GM23338 (cell line): Measurements from ENCODE around the gene RNF150. TPM values are rescaled to one million over a fixed set of nuclear protein-coding genes. Genes with fewer than 3 reads are reported as not detected.

Experiments
- ATAC-seq: fragments of 200-7000 bp; cut with Tn5 transposase; 3 replicates; pipeline ENCODE4 v1.9.1; 2020
- DNase-seq: peaks from one replicate; pipeline ENCODE4 v3.0.0-alpha.2; 2015; ENCODE audit warnings: low spot score
- H2AFZ ChIP-seq: fragments of 200-600 bp; sonication (generic); 2 replicates; pipeline ENCODE4 v1.8.0; 2016; ENCODE audit warnings: antibody characterized with exemption, mild to moderate bottlenecking, moderate library complexity
- H3F3A ChIP-seq: fragments of 200-600 bp; sonication (generic); replicated peaks from 2 replicates; pipeline ENCODE4 v1.8.0; 2017; ENCODE audit warnings: antibody characterized with exemption, mixed run types, low read depth
- H3K27ac ChIP-seq: fragments of 200-600 bp; sonication (generic); 2 replicates; pipeline ENCODE4 v1.6.1; 2016; ENCODE audit warnings: low read depth
- H3K27me3 ChIP-seq: fragments of 200-600 bp; sonication (generic); 2 replicates; pipeline ENCODE4 v1.8.0; 2016; ENCODE audit warnings: mild to moderate bottlenecking, mixed run types, moderate library complexity; ENCODE audit not compliant: insufficient read depth
- H3K36me3 ChIP-seq: fragments of 200-600 bp; sonication (generic); 2 replicates; pipeline ENCODE4 v1.8.0; 2016; ENCODE audit warnings: mild to moderate bottlenecking; ENCODE audit not compliant: insufficient read depth
- H3K4me1 ChIP-seq: fragments of 200-600 bp; sonication (generic); 2 replicates; pipeline ENCODE4 v1.8.0; 2016; ENCODE audit warnings: mild to moderate bottlenecking, moderate library complexity; ENCODE audit not compliant: insufficient read depth
- H3K4me2 ChIP-seq: fragments of 200-600 bp; sonication (generic); 2 replicates; pipeline ENCODE4 v1.7.1; 2017; ENCODE audit warnings: mixed run types
- H3K4me3 ChIP-seq: fragments of 200-600 bp; sonication (generic); 2 replicates; pipeline ENCODE4 v1.6.1; 2016; ENCODE audit warnings: mixed run types
- H3K79me2 ChIP-seq: fragments of 200-600 bp; sonication (generic); replicated peaks from 2 replicates; pipeline ENCODE4 v1.8.0; 2017; ENCODE audit warnings: mild to moderate bottlenecking; ENCODE audit not compliant: insufficient read depth
- H3K9me2 ChIP-seq: fragments of 200-600 bp; sonication (generic); 2 replicates; pipeline ENCODE4 v1.8.0; 2017; ENCODE audit not compliant: insufficient read depth
- H4K20me1 ChIP-seq: fragments of 200-600 bp; sonication (generic); replicated peaks from 2 replicates; pipeline ENCODE4 v1.8.0; 2017; ENCODE audit warnings: mild to moderate bottlenecking; ENCODE audit not compliant: insufficient read depth
- H3K27ac Mint-ChIP-seq: 2 replicates; pipeline ENCODE4 v1.8.0; 2020; ENCODE audit warnings: inconsistent platforms, mild to moderate bottlenecking, moderate library complexity, mixed read lengths
- H3K27me3 Mint-ChIP-seq: 3 replicates; pipeline ENCODE4 v1.8.0; 2022; ENCODE audit warnings: low read depth, mild to moderate bottlenecking, moderate library complexity, mixed read lengths, inconsistent platforms; ENCODE audit not compliant: insufficient read depth, poor library complexity
- H3K36me3 Mint-ChIP-seq: 3 replicates; pipeline ENCODE4 v1.8.0; 2021; ENCODE audit warnings: low read depth, mild to moderate bottlenecking, inconsistent platforms, moderate library complexity, mixed read lengths
- H3K4me1 Mint-ChIP-seq: 3 replicates; pipeline ENCODE4 v1.8.0; 2020; ENCODE audit warnings: mild to moderate bottlenecking, inconsistent platforms, mixed read lengths
- H3K4me3 Mint-ChIP-seq: 3 replicates; pipeline ENCODE4 v1.8.0; 2021; ENCODE audit warnings: moderate library complexity, mild to moderate bottlenecking, inconsistent platforms, mixed read lengths
- H3K9me3 Mint-ChIP-seq: 3 replicates; pipeline ENCODE4 v1.8.0; 2020; ENCODE audit warnings: moderate library complexity, mild to moderate bottlenecking, inconsistent platforms, mixed read lengths
- CREB1 ChIP-seq: fragments of 250-450 bp; sonication (Bioruptor Pico); IDR thresholded peaks from 2 replicates; pipeline ENCODE4 v1.5.0; 2020; ENCODE audit warnings: low read depth, mild to moderate bottlenecking, moderate library complexity
- EZH2 ChIP-seq: fragments of 200-600 bp; sonication (generic); IDR thresholded peaks from one replicate; pipeline ENCODE4 v1.8.0; 2017; ENCODE audit warnings: antibody characterized with exemption, mild to moderate bottlenecking, low read depth; ENCODE audit not compliant: unreplicated experiment
- EZH2phosphoT487 ChIP-seq: fragments of 200-600 bp; sonication (generic); IDR thresholded peaks from one replicate; pipeline ENCODE4 v1.8.1; 2018; ENCODE audit warnings: antibody characterized with exemption; ENCODE audit not compliant: unreplicated experiment
- JUNB ChIP-seq: IDR thresholded peaks from one replicate; pipeline ENCODE4 v1.6.1; 2016; ENCODE audit warnings: antibody characterized with exemption; ENCODE audit not compliant: unreplicated experiment
- NANOG ChIP-seq: IDR thresholded peaks from 2 replicates; pipeline ENCODE4 v1.6.1; 2016; ENCODE audit warnings: antibody characterized with exemption, borderline replicate concordance
- POLR2AphosphoS5 ChIP-seq: IDR thresholded peaks from 2 replicates; pipeline ENCODE4 v1.6.1; 2016; ENCODE audit warnings: antibody characterized with exemption, low read depth
- REST ChIP-seq: IDR thresholded peaks from one replicate; pipeline ENCODE4 v1.6.1; 2018; ENCODE audit warnings: antibody characterized with exemption; ENCODE audit not compliant: unreplicated experiment
- STAT1 ChIP-seq: IDR thresholded peaks from one replicate; pipeline ENCODE4 v1.6.1; 2016; ENCODE audit warnings: antibody characterized with exemption; ENCODE audit not compliant: unreplicated experiment
- ZNF114 ChIP-seq: fragments of 250-450 bp; sonication (Bioruptor Pico); IDR thresholded peaks from 2 replicates; pipeline ENCODE4 v1.5.0; 2020; ENCODE audit warnings: mild to moderate bottlenecking, moderate library complexity
- ZNF331 ChIP-seq: fragments of 250-450 bp; sonication (Bioruptor Pico); IDR thresholded peaks from 2 replicates; pipeline ENCODE4 v1.5.0; 2020; ENCODE audit warnings: low read depth, mild to moderate bottlenecking, moderate library complexity
- polyA plus RNA-seq: library from polyadenylated mRNA; unstranded; fragments of >200 nt; fragmentation: Nextera tagmentation; extraction: Ambion mirVana; gene quantifications from 2 replicates; pipeline ENCODE4 v1.2.1, GENCODE V29; 2016
- total RNA-seq: library from RNA; depleted of rRNA; stranded (reverse); fragments of >200 nt; shearing (Covaris generic); gene quantifications from 2 replicates; pipeline ENCODE4 v1.2.3, GENCODE V29; 2014
- TF ChIP-seq, protein P1 (sequence below): fragments of 250-450 bp; sonication (Bioruptor Pico); IDR thresholded peaks from 2 replicates; pipeline ENCODE4 v1.5.0; 2020; ENCODE audit warnings: mild to moderate bottlenecking, moderate library complexity
- TF ChIP-seq, protein P2 (sequence below): IDR thresholded peaks from 2 replicates; pipeline ENCODE4 v1.6.1; 2016; ENCODE audit warnings: antibody characterized with exemption
- TF ChIP-seq, protein P3 (sequence below), 2 experiments: fragments of 200-600 bp in 1 of 2; sonication (generic) in 1 of 2; conservative IDR thresholded peaks; 2 replicates each; pipeline versions ENCODE4 v1.5.1 to v1.6.1; 2016 to 2017; ENCODE audit warnings: antibody characterized with exemption in 2 of 2, low read depth in 2 of 2, mild to moderate bottlenecking in 2 of 2, moderate library complexity in 1 of 2

RNF150 gene
- total and polyA plus RNA-seq, 2 experiments from 2014 or later, result 1.3 to 6.1 TPM

DNA sequence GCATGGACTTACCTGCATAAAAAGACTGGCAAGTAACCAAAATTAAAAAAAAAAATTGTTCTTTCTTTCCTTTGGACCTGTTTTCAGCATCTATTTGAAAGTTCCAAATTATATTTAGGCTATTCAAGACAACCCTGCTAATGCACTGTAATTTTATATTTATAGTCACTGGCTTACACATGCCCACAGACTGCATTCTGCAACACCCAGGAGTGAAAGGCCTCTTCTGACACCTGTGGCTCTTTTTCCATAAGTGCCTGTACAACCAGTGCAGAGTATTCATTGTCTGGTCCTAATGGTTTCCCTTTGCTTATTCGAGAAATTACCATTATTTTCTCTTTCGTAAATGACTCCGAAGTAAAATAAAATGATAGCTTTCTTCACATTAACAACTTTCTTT is 143.3 kb downstream of the RNF150 start:
- Histone ChIP-seq H2AFZ (no peak overlapping the region), H3K4me1 (peaks cover 5% of the 10 kb centered on the region), H3K27me3 (no peaks in the 10 kb centered on the region), H4K20me1 (no peaks in the 10 kb centered on the region), H3K27ac (no peak overlapping the region), H3K79me2 (no peaks in the 10 kb centered on the region), H3K4me3 (no peak overlapping the region), H3K9me2 (no peaks in the 10 kb centered on the region), H3F3A (no peaks in the 10 kb centered on the region), H3K36me3 (no peaks in the 10 kb centered on the region), H3K4me2 (no peak overlapping the region)
- TF ChIP-seq REST (no peak), EZH2 (no peak), STAT1 (no peak), POLR2AphosphoS5 (no peak), CREB1 (CRISPR knock-in tag) (no peak), EZH2phosphoT487 (no peak), ZNF114 (CRISPR knock-in tag) (no peak), ZNF331 (no peak), JUNB (no peak), NANOG (no peak)
- TF ChIP-seq, protein P1, sequence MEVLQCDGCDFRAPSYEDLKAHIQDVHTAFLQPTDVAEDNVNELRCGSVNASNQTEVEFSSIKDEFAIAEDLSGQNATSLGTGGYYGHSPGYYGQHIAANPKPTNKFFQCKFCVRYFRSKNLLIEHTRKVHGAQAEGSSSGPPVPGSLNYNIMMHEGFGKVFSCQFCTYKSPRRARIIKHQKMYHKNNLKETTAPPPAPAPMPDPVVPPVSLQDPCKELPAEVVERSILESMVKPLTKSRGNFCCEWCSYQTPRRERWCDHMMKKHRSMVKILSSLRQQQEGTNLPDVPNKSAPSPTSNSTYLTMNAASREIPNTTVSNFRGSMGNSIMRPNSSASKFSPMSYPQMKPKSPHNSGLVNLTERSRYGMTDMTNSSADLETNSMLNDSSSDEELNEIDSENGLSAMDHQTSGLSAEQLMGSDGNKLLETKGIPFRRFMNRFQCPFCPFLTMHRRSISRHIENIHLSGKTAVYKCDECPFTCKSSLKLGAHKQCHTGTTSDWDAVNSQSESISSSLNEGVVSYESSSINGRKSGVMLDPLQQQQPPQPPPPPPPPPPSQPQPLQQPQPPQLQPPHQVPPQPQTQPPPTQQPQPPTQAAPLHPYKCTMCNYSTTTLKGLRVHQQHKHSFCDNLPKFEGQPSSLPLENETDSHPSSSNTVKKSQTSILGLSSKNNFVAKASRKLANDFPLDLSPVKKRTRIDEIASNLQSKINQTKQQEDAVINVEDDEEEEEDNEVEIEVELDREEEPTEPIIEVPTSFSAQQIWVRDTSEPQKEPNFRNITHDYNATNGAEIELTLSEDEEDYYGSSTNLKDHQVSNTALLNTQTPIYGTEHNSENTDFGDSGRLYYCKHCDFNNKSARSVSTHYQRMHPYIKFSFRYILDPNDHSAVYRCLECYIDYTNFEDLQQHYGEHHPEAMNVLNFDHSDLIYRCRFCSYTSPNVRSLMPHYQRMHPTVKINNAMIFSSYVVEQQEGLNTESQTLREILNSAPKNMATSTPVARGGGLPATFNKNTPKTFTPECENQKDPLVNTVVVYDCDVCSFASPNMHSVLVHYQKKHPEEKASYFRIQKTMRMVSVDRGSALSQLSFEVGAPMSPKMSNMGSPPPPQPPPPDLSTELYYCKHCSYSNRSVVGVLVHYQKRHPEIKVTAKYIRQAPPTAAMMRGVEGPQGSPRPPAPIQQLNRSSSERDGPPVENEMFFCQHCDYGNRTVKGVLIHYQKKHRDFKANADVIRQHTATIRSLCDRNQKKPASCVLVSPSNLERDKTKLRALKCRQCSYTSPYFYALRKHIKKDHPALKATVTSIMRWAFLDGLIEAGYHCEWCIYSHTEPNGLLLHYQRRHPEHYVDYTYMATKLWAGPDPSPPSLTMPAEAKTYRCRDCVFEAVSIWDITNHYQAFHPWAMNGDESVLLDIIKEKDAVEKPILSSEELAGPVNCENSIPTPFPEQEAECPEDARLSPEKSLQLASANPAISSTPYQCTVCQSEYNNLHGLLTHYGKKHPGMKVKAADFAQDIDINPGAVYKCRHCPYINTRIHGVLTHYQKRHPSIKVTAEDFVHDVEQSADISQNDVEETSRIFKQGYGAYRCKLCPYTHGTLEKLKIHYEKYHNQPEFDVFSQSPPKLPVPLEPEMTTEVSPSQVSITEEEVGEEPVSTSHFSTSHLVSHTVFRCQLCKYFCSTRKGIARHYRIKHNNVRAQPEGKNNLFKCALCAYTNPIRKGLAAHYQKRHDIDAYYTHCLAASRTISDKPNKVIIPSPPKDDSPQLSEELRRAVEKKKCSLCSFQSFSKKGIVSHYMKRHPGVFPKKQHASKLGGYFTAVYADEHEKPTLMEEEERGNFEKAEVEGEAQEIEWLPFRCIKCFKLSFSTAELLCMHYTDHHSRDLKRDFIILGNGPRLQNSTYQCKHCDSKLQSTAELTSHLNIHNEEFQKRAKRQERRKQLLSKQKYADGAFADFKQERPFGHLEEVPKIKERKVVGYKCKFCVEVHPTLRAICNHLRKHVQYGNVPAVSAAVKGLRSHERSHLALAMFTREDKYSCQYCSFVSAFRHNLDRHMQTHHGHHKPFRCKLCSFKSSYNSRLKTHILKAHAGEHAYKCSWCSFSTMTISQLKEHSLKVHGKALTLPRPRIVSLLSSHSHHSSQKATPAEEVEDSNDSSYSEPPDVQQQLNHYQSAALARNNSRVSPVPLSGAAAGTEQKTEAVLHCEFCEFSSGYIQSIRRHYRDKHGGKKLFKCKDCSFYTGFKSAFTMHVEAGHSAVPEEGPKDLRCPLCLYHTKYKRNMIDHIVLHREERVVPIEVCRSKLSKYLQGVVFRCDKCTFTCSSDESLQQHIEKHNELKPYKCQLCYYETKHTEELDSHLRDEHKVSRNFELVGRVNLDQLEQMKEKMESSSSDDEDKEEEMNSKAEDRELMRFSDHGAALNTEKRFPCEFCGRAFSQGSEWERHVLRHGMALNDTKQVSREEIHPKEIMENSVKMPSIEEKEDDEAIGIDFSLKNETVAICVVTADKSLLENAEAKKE (CRISPR knock-in tag), result no peak
- TF ChIP-seq, protein P2, sequence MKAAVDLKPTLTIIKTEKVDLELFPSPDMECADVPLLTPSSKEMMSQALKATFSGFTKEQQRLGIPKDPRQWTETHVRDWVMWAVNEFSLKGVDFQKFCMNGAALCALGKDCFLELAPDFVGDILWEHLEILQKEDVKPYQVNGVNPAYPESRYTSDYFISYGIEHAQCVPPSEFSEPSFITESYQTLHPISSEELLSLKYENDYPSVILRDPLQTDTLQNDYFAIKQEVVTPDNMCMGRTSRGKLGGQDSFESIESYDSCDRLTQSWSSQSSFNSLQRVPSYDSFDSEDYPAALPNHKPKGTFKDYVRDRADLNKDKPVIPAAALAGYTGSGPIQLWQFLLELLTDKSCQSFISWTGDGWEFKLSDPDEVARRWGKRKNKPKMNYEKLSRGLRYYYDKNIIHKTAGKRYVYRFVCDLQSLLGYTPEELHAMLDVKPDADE, result no peak
- TF ChIP-seq, protein P3, sequence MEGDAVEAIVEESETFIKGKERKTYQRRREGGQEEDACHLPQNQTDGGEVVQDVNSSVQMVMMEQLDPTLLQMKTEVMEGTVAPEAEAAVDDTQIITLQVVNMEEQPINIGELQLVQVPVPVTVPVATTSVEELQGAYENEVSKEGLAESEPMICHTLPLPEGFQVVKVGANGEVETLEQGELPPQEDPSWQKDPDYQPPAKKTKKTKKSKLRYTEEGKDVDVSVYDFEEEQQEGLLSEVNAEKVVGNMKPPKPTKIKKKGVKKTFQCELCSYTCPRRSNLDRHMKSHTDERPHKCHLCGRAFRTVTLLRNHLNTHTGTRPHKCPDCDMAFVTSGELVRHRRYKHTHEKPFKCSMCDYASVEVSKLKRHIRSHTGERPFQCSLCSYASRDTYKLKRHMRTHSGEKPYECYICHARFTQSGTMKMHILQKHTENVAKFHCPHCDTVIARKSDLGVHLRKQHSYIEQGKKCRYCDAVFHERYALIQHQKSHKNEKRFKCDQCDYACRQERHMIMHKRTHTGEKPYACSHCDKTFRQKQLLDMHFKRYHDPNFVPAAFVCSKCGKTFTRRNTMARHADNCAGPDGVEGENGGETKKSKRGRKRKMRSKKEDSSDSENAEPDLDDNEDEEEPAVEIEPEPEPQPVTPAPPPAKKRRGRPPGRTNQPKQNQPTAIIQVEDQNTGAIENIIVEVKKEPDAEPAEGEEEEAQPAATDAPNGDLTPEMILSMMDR (conservative IDR thresholded peaks at IDR 0.05; ENCODE audit: low read depth in 2 of 2), result no peak
- Mint-ChIP-seq H3K36me3 (no peaks in the 10 kb centered on the region), H3K27me3 (peaks cover 3% of the 10 kb centered on the region), H3K27ac (no peak overlapping the region), H3K4me1 (no peaks in the 10 kb centered on the region), H3K9me3 (no peaks in the 10 kb centered on the region), H3K4me3 (no peak overlapping the region)
- DNase-seq (no peak), ATAC-seq (no peak)
